SK-N-SH treated with all-trans-retinoic acid at 6 μM for 48 hours (cell line): ENCODE data around the gene ACTN4.

Experiments used
- PATZ1 ChIP-seq: fragments of 250-450 bp; sonication (Bioruptor Pico); IDR thresholded peaks from 2 replicates; pipeline ENCODE4 v1.8.0; 2020; ENCODE audit warnings: mild to moderate bottlenecking, moderate library complexity, borderline replicate concordance

ACTN4 gene

GRCh38 chr19:38781058-38781457 lies 133.6 kb downstream of the ACTN4 start (continued):
- TF ChIP-seq PATZ1 (CRISPR knock-in tag), result no peak
